Stimulated activated memory B cell treated with anti-CD40 and anti-IgM and Interleukin-4, amounts not matched to agents 10 μg/mL and 1 μg/mL and 100 μg/mL, for 72 hours (primary cell): Measurements from ENCODE around the gene SYTL2.

Experiments
- ATAC-seq: fragments of 150-1000 bp; cut with Tn5 transposase; 2 replicates; pipeline ENCODE4 v1.10.0; 2021
- H3K27ac Mint-ChIP-seq: one replicate; pipeline ENCODE4 v1.8.0; 2022; ENCODE audit warnings: mild to moderate bottlenecking, mixed read lengths
- H3K27me3 Mint-ChIP-seq: one replicate; pipeline ENCODE4 v1.8.0; 2022; ENCODE audit warnings: mixed read lengths
- H3K36me3 Mint-ChIP-seq: one replicate; pipeline ENCODE4 v1.8.0; 2022; ENCODE audit warnings: mixed read lengths
- H3K4me1 Mint-ChIP-seq: one replicate; pipeline ENCODE4 v1.8.0; 2022; ENCODE audit warnings: mixed read lengths
- H3K4me3 Mint-ChIP-seq: one replicate; pipeline ENCODE4 v1.8.0; 2022; ENCODE audit warnings: mild to moderate bottlenecking, moderate library complexity, mixed read lengths
- H3K9me3 Mint-ChIP-seq: one replicate; pipeline ENCODE4 v1.8.0; 2022; ENCODE audit warnings: mixed read lengths

Gene SYTL2

DNA sequence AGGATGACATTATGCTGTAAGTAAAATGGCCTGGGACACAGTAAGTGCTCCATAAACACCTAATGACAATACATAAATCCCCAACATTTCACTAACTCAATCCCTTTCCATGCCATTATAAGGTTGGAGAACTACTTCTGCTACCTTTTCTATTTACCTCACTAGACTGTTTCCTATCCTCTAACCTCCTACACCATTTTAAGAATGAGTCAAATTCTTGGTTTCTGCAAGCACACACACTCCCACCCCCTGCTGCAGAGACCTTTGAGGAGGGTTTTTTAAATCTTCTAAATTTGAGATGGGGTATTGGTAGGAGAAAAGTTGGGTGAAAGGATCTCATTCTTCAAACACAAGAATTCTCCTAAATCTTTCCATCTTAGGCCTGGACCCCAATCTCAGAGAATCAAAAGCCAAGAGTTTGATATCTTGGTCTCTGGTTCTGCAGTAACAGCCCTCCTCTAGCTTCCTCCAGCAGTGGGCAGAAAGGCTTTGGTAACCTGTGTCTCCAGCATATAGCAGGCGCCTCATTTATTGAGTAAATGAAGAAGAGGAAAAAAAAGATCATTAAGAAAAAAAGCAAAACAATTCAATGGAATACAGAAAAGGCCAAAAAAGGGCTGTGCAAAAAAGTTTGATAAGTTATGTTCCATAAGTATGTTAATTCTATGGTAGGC is 42.3 kb downstream of the SYTL2 start:
- Mint-ChIP-seq H3K4me1 (no peaks in the 10 kb centered on the region), H3K9me3 (peaks cover 6% of the 10 kb centered on the region), H3K27me3 (peaks cover 11% of the 10 kb centered on the region), H3K36me3 (no peaks in the 10 kb centered on the region), H3K27ac (no peak overlapping the region), H3K4me3 (no peak overlapping the region)
- ATAC-seq: peak; percentile 45

- Mint-ChIP-seq H3K4me1 (no peaks in the 10 kb centered on the region), H3K4me3 (no peak overlapping the region), H3K27me3 (peaks cover 11% of the 10 kb centered on the region), H3K36me3 (no peaks in the 10 kb centered on the region), H3K27ac (no peak overlapping the region), H3K9me3 (peaks cover 6% of the 10 kb centered on the region)
- no peak for ATAC-seq
These were observed 43.5 kb downstream of the SYTL2 start for GRCh38 chr11:85767246-85767945.

DNA sequence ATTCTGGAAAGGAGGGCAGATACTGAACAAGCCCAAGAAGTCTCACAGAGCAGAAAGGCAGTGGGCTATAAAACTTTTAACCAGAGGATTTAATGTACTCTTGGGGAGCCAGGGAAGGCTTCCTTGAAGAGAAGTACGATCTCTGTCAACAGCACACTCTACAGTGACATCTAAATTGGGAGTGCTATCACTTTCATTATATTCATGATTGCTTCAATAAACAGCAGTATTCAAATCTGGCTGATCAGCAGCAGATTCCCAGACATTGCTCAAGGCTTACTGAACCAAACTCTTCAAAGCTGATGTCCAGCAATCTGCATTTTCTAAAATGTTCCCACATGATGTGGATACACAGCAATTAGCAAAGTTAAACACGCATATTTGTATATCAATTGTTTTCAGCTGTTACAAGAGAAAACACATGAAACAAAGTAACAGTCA is 44.2 kb downstream of the SYTL2 start:
- H3K36me3 Mint-ChIP-seq: no peaks in the 10 kb centered on the region
- no peak overlapping the region for H3K27ac Mint-ChIP-seq
- no peaks in the 10 kb centered on the region for H3K4me1 Mint-ChIP-seq

DNA sequence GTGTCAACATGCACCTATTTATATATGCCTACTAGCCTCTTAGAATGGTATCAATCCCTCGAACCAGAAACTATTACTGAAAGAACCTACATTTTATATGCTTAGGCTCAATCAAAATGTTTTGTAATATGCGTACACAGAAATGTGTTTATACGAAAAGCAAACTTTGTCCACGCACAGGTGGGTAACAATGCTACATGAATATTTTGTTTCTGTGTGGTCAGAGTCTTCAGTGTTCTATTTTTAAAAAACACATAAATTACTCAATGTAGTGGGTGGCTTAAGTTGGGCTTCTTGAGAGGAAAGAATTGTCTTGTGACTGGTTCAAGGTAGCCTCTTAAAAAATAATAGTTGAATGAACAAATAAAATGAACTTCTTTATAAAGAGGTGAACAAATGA is 46.1 kb downstream of the SYTL2 start:
- no peaks in the 10 kb centered on the region for H3K36me3 Mint-ChIP-seq
- no peaks in the 10 kb centered on the region for H3K9me3 Mint-ChIP-seq
- H3K27ac Mint-ChIP-seq: no peak overlapping the region
- no peak overlapping the region for H3K4me3 Mint-ChIP-seq
- no peaks in the 10 kb centered on the region for H3K27me3 Mint-ChIP-seq
- no peak for ATAC-seq
- no peaks in the 10 kb centered on the region for H3K4me1 Mint-ChIP-seq

More for the DNA sequence above, 44.2 kb downstream of the SYTL2 start:
- Mint-ChIP-seq H3K9me3 (peaks cover 6% of the 10 kb centered on the region), H3K4me3 (no peak overlapping the region), H3K27me3 (peaks cover 11% of the 10 kb centered on the region)
- ATAC-seq: no peak

DNA sequence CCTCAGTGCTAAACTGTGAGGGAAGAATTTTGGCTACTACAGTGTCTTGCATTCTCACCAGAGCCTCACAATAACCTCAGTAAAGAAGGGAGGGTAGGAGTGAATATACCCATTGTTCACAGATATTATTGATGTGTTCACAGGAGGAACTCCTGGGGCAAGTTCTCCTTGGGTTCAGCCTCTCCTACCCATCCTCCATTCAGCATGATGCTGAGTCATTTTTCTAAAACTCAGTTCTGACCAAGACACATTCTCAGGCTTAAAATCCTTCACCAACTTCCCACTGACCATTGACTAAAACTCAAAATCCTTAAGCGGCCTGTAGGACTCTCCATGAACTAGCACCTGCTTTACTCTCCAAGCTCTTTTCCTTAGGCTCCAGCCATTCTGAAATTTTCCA is 48.7 kb downstream of the SYTL2 start:
- no peaks in the 10 kb centered on the region for H3K36me3 Mint-ChIP-seq
- H3K27me3 Mint-ChIP-seq: no peaks in the 10 kb centered on the region
- ATAC-seq: no peak
- no peak overlapping the region for H3K27ac Mint-ChIP-seq
- H3K9me3 Mint-ChIP-seq: no peaks in the 10 kb centered on the region
- H3K4me1 Mint-ChIP-seq: no peaks in the 10 kb centered on the region
- no peak overlapping the region for H3K4me3 Mint-ChIP-seq

DNA sequence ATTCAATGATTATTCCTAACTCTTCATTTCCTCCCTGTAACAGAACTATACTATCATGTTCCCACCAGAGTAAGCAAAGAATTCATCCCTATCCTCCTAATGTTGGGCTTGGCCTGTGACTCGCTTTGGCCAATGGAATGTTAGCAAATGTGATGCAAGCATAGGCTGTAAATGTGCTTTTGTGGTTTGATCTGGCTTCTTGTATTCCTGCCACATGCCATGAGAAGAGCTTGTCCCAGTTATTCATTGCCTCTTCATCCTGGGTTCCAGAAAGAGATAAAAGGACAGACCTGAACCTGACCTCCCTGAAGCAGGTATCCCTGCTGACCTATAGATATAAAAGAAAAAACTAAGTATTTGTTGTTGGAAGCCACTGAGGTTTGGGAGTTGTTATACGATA is 51.0 kb downstream of the SYTL2 start:
- Mint-ChIP-seq H3K4me1 (no peaks in the 10 kb centered on the region), H3K9me3 (no peaks in the 10 kb centered on the region), H3K27me3 (no peaks in the 10 kb centered on the region), H3K36me3 (no peaks in the 10 kb centered on the region), H3K27ac (no peak overlapping the region), H3K4me3 (no peak overlapping the region)
- ATAC-seq: no peak

- no peak overlapping the region for H3K4me3 Mint-ChIP-seq
- H3K27me3 Mint-ChIP-seq: no peaks in the 10 kb centered on the region
- no peaks in the 10 kb centered on the region for H3K36me3 Mint-ChIP-seq
- no peak overlapping the region for H3K27ac Mint-ChIP-seq
- H3K4me1 Mint-ChIP-seq: no peaks in the 10 kb centered on the region
- ATAC-seq: no peak
- no peaks in the 10 kb centered on the region for H3K9me3 Mint-ChIP-seq
These were observed 52.4 kb downstream of the SYTL2 start for GRCh38 chr11:85758480-85759039.

GRCh38 chr11:85758026-85758425 is 52.9 kb downstream of the SYTL2 start:
- Mint-ChIP-seq H3K4me1 (no peaks in the 10 kb centered on the region), H3K27me3 (peaks cover 5% of the 10 kb centered on the region), H3K4me3 (no peak overlapping the region), H3K27ac (no peak overlapping the region), H3K9me3 (no peaks in the 10 kb centered on the region), H3K36me3 (no peaks in the 10 kb centered on the region)
- no peak for ATAC-seq

DNA sequence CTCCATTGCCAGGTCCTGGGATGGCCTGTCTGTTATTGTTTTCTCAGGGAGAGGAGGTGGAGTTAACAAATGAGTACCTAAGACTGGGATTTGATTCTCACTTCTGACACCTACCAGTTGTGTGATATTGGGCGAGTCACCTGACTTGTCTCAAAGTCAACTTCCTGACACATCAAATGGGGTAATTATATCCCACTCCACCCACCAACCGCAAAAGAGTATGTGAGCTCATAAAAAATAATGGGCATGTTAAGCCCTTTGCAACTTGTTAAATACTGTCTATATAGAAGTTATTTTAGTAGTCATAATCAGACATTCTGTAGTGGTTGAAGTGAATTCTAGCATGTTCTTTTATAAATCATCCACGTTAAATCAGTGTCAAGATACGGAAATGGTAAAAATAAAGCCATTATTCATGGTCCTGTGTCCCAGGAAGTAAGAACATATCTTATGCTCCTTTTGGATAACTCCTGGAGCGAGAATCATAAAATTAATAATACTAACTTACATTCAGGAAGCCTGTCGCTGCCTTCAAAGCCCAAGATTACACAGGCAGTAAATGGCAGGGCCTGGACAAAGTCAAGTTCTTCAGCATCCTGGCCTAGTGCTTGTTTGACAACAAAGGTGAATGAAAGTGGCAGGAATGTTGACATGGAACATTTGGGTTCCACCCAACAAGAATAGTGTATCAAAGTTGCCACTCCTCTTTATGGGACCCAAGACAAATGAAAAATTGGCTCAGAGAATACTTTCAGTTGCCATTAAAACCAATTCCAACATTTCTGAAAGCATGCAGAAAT is 54.3 kb downstream of the SYTL2 start:
- no peaks in the 10 kb centered on the region for H3K36me3 Mint-ChIP-seq
- H3K27me3 Mint-ChIP-seq: peaks cover 19% of the 10 kb centered on the region
- no peak overlapping the region for H3K4me3 Mint-ChIP-seq
- no peaks in the 10 kb centered on the region for H3K9me3 Mint-ChIP-seq
- no peak overlapping the region for H3K27ac Mint-ChIP-seq
- no peaks in the 10 kb centered on the region for H3K4me1 Mint-ChIP-seq
- ATAC-seq: no peak

DNA sequence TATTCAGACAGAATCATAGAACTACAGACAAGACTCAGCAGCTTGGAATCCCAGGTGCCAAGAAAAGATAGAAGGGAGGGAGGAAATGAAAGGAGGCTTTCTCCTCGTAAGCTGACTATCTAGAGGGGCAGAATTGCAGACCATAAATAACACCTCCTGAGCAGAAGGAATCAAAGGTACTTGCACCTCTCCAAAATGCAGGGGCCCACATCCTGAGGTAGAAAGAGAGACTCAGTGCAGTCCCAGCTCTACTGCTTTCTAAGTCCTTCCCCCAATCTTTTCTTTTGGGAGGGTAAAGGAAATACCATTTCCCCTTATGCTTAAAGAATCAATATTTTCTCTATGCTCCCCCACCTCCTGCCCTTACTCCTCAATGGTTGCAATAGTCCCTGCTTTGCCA is 55.2 kb downstream of the SYTL2 start:
- Mint-ChIP-seq H3K36me3 (no peaks in the 10 kb centered on the region), H3K27me3 (peaks cover 19% of the 10 kb centered on the region), H3K27ac (no peak overlapping the region), H3K4me3 (no peak overlapping the region), H3K9me3 (no peaks in the 10 kb centered on the region), H3K4me1 (no peaks in the 10 kb centered on the region)
- no peak for ATAC-seq

GRCh38 chr11:85755285-85755684 is 55.7 kb downstream of the SYTL2 start:
- Mint-ChIP-seq H3K4me3 (no peak overlapping the region), H3K27me3 (peaks cover 19% of the 10 kb centered on the region), H3K9me3 (no peaks in the 10 kb centered on the region), H3K4me1 (no peaks in the 10 kb centered on the region), H3K27ac (no peak overlapping the region), H3K36me3 (no peaks in the 10 kb centered on the region)
- ATAC-seq: no peak

- no peak for ATAC-seq
- Mint-ChIP-seq H3K27me3 (peaks cover 19% of the 10 kb centered on the region), H3K9me3 (no peaks in the 10 kb centered on the region), H3K36me3 (no peaks in the 10 kb centered on the region), H3K27ac (no peak overlapping the region), H3K4me1 (no peaks in the 10 kb centered on the region), H3K4me3 (no peak overlapping the region)
These were observed 57.9 kb downstream of the SYTL2 start for GRCh38 chr11:85752890-85753581.

DNA sequence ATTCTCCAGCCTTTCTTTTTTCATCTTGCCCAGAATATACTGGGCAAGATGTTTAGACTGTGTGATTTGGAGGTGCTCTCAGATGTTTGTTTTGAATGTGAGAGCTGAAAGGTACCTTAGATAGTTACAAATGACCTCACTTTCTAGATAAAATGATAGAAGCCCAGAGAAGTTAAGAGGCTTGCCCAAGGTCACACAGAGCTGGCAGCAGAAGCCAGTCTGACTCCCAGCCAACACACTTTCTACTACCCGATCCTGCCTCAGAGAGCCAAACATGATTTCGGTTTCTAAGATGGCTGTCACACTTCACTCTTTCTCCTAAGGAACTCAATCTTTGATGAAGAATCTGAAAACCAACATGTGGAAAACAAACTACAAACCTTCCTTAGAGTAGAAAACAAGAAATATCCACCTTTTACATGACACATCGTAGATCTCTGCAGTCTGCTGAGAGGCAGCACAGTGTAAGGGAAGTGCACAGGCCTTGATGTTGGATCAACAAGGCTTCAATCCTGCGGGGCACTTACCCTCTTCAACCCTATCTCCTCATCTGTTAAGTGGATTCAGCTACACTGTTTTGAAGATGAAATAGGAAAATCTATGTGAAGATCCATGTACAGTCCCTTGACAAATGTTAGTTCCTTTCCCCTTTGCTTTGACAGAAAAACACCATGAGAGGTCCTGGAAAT is 58.6 kb downstream of the SYTL2 start:
- ATAC-seq: no peak
- Mint-ChIP-seq H3K27me3 (peaks cover 19% of the 10 kb centered on the region), H3K9me3 (no peaks in the 10 kb centered on the region), H3K4me3 (no peak overlapping the region), H3K36me3 (no peaks in the 10 kb centered on the region), H3K4me1 (no peaks in the 10 kb centered on the region), H3K27ac (no peak overlapping the region)

DNA sequence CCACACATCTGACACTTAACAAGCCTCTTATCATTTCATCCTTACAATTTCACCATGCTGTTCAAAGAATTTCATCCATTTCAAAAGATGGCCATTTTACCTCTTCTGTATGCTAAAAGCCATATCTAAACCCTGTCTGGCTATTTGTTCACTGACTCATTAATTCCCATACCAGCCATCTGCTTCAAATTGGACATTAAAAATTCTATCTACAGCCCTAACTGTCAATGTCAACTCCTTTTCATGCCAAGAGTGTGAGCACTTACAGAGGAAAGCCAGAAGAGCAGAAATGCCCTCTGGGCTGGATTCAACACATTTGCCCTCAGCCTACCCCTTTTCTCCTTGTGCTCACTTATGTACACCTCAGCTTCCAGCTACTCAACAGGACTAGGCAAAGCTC is 59.2 kb downstream of the SYTL2 start:
- Mint-ChIP-seq H3K4me3 (no peak overlapping the region), H3K27ac (no peak overlapping the region), H3K4me1 (no peaks in the 10 kb centered on the region), H3K36me3 (no peaks in the 10 kb centered on the region), H3K9me3 (no peaks in the 10 kb centered on the region), H3K27me3 (peaks cover 19% of the 10 kb centered on the region)
- ATAC-seq: no peak
